K562 treated with DMSO at 1 percent for 12 hours (cell line): ENCODE results near the gene RBMY1B. TPM values are rescaled to one million over a fixed set of nuclear protein-coding genes. Genes with fewer than 3 reads are reported as not detected.

ENCODE experiments used
- total RNA-seq: library from RNA; unstranded; fragments of 300-600 nt; gene quantifications from 2 replicates; pipeline ENCODE4 v1.2.3, GENCODE V29; 2022; ENCODE audit not compliant: insufficient read depth

RBMY1B gene
- not detected in 2 replicates for total RNA-seq

GRCh38 chrY:21511038-21511437 is at the start of gene RBMY1B:
Gene RBMY1B (plus strand): TSS chrY:21511338. CDS start chrY:21513351, 2,013 bp downstream.

GRCh38 chrY:21534579-21534978 is 23.4 kb downstream of the RBMY1B start, which contains the start of gene RBMY1A1:
Gene RBMY1A1 (plus strand): TSS chrY:21534879. CDS start chrY:21536892, 2,013 bp downstream.

Other genes with a start within 250 kb of the RBMY1B start
- not detected in 2 replicates for gene RBMY1A1, start 23.5 kb downstream of the RBMY1B start, total RNA-seq